WTC11 (cell line): Measurements from ENCODE around the gene KRT34.

Experiments
- EMX1 ChIP-seq: fragments of 250-450 bp; sonication (Bioruptor Pico); IDR thresholded peaks from 2 replicates; pipeline ENCODE4 v1.8.0; 2021; ENCODE audit warnings: mild to moderate bottlenecking
- GABPB1 ChIP-seq: sonication (generic); formaldehyde crosslinking; IDR thresholded peaks from 2 replicates; pipeline ENCODE4 v1.8.1; 2023; ENCODE audit warnings: mild to moderate bottlenecking, missing genetic modification reagents
- JUN ChIP-seq: sonication (generic); formaldehyde crosslinking; IDR thresholded peaks from 2 replicates; pipeline ENCODE4 v1.8.0; 2023; ENCODE audit warnings: mild to moderate bottlenecking, missing genetic modification reagents
- NFE2L1 ChIP-seq: sonication (generic); formaldehyde crosslinking; IDR thresholded peaks from 2 replicates; pipeline ENCODE4 v1.8.1; 2023; ENCODE audit warnings: missing genetic modification reagents
- NR3C1 ChIP-seq: sonication (generic); formaldehyde crosslinking; conservative IDR thresholded peaks from 2 replicates; pipeline ENCODE4 v1.8.1; 2023; ENCODE audit warnings: low read depth, mild to moderate bottlenecking, missing genetic modification reagents
- RELA ChIP-seq: sonication (generic); formaldehyde crosslinking; IDR thresholded peaks from 2 replicates; pipeline ENCODE4 v1.8.1; 2022; ENCODE audit warnings: missing genetic modification reagents, mild to moderate bottlenecking, borderline replicate concordance
- SP1 ChIP-seq: sonication (generic); formaldehyde crosslinking; conservative IDR thresholded peaks from 2 replicates; pipeline ENCODE4 v1.8.1; 2022; ENCODE audit warnings: missing genetic modification reagents
- TCF7 ChIP-seq: sonication (generic); formaldehyde crosslinking; IDR thresholded peaks from 2 replicates; pipeline ENCODE4 v1.8.0; 2022; ENCODE audit warnings: mild to moderate bottlenecking, low read depth, missing genetic modification reagents, moderate library complexity
- TEAD4 ChIP-seq: sonication (generic); formaldehyde crosslinking; IDR thresholded peaks from 2 replicates; pipeline ENCODE4 v1.8.0; 2022; ENCODE audit warnings: mild to moderate bottlenecking, missing genetic modification reagents
- TF ChIP-seq, protein P1 (sequence below): fragments of 200-600 bp; IDR thresholded peaks from 2 replicates; pipeline ENCODE4 v1.8.0; 2022; ENCODE audit warnings: antibody characterized with exemption
- TF ChIP-seq, protein P2 (sequence below): sonication (generic); formaldehyde crosslinking; conservative IDR thresholded peaks from 2 replicates; pipeline ENCODE4 v1.8.1; 2023; ENCODE audit warnings: mild to moderate bottlenecking, low read depth, missing genetic modification reagents, moderate library complexity

DNA sequence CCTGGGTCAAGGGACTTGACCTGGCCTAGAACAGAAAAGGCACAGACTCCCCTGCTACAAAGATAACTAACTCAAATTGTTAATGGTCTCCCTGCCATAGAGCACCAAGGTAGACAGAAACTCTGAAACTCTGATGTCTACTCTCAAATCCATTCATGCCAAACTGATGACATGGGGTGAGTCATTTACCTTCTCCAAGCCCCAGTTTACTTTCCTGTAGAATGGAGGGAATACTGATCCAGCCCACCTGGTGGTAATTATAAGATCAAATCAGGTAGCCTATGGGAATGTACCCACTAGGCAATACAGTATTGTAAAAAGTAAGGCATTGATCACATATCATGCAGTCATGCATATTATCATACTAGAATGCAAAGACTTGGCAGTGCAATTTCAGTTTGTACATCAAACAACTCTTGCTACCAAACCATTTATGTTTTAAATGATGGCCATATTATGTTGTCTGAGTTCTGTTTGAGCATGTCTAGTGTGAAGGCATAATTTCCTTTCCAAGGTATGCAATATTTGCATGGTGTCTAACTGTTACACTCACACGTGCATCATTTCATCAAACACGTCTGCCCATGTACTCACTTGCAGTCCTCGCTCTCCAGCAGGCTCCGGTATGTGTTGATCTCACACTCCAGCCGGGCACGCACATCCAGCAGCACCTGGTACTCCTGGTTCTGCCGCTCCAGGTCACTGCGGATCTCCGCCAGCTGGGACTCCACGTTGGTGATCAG, 12.3 kb upstream of the KRT34 start:
- TF ChIP-seq RELA (CRISPR knock-in tag) (no peak), SP1 (CRISPR knock-in tag) (no peak), NFE2L1 (no peak), GABPB1 (CRISPR knock-in tag) (no peak), EMX1 (CRISPR knock-in tag) (no peak), TEAD4 (CRISPR knock-in tag) (no peak), JUN (CRISPR knock-in tag) (no peak), NR3C1 (CRISPR knock-in tag) (no peak), TCF7 (CRISPR knock-in tag) (no peak)
- TF ChIP-seq, protein P1, sequence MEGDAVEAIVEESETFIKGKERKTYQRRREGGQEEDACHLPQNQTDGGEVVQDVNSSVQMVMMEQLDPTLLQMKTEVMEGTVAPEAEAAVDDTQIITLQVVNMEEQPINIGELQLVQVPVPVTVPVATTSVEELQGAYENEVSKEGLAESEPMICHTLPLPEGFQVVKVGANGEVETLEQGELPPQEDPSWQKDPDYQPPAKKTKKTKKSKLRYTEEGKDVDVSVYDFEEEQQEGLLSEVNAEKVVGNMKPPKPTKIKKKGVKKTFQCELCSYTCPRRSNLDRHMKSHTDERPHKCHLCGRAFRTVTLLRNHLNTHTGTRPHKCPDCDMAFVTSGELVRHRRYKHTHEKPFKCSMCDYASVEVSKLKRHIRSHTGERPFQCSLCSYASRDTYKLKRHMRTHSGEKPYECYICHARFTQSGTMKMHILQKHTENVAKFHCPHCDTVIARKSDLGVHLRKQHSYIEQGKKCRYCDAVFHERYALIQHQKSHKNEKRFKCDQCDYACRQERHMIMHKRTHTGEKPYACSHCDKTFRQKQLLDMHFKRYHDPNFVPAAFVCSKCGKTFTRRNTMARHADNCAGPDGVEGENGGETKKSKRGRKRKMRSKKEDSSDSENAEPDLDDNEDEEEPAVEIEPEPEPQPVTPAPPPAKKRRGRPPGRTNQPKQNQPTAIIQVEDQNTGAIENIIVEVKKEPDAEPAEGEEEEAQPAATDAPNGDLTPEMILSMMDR, result no peak
- TF ChIP-seq, protein P2, sequence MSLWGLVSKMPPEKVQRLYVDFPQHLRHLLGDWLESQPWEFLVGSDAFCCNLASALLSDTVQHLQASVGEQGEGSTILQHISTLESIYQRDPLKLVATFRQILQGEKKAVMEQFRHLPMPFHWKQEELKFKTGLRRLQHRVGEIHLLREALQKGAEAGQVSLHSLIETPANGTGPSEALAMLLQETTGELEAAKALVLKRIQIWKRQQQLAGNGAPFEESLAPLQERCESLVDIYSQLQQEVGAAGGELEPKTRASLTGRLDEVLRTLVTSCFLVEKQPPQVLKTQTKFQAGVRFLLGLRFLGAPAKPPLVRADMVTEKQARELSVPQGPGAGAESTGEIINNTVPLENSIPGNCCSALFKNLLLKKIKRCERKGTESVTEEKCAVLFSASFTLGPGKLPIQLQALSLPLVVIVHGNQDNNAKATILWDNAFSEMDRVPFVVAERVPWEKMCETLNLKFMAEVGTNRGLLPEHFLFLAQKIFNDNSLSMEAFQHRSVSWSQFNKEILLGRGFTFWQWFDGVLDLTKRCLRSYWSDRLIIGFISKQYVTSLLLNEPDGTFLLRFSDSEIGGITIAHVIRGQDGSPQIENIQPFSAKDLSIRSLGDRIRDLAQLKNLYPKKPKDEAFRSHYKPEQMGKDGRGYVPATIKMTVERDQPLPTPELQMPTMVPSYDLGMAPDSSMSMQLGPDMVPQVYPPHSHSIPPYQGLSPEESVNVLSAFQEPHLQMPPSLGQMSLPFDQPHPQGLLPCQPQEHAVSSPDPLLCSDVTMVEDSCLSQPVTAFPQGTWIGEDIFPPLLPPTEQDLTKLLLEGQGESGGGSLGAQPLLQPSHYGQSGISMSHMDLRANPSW, result no peak
